IMR-90 (cell line): ENCODE results near the gene RAPGEF1. TPM values are rescaled to one million over a fixed set of nuclear protein-coding genes. Genes with fewer than 3 reads are reported as not detected.

Experiments used
- ATAC-seq: fragments of 200-7000 bp; cut with Tn5 transposase; 2 replicates; pipeline ENCODE4 v1.9.1; 2020; ENCODE audit warnings: low read depth, mild to moderate bottlenecking, moderate library complexity
- BruUV-seq: library from RNA; stranded (reverse); fragments of 400-500 nt; replicated peaks from 2 replicates; lab custom pipeline; 2021; lab: Mats Ljungman, UMichigan
- CTCF ChIA-PET: fragments of 300-600 bp; formaldehyde crosslinking; extraction: SDS; loops from one replicate; lab custom pipeline; 2021; ENCODE audit warnings: antibody characterized with exemption; lab: Yijun Ruan, JAX
- POLR2A ChIA-PET: fragments of 300-600 bp; sonication (Branson Sonifier 250); formaldehyde crosslinking; loops from one replicate; lab custom pipeline; 2022; ENCODE audit warnings: antibody characterized with exemption; ENCODE audit not compliant: unreplicated experiment; lab: Charles Lee
- DNase-seq: peaks from one replicate; pipeline ENCODE4 v3.0.0; 2013
- H2AFZ ChIP-seq: replicated peaks from 2 replicates; pipeline ENCODE3; 2013; ENCODE audit warnings: low read length, mild to moderate bottlenecking; ENCODE audit not compliant: poor library complexity
- H2AK5ac ChIP-seq: 2 replicates; pipeline ENCODE4 v1.6.1; 2013; ENCODE audit warnings: low read depth, low read length, inconsistent platforms
- H2AK9ac ChIP-seq: replicated peaks from 2 replicates; pipeline ENCODE3; 2013; ENCODE audit warnings: mild to moderate bottlenecking, low read depth, low read length, moderate library complexity; ENCODE audit not compliant: poor library complexity
- H2BK120ac ChIP-seq: 2 replicates; pipeline ENCODE4 v1.6.1; 2013; ENCODE audit warnings: low read depth, low read length, inconsistent platforms
- H2BK15ac ChIP-seq: 3 replicates; pipeline ENCODE4 v1.6.1; 2013; ENCODE audit warnings: low read depth, low read length, inconsistent platforms
- H2BK20ac ChIP-seq: 2 replicates; pipeline ENCODE4 v1.6.1; 2013; ENCODE audit warnings: low read depth, mild to moderate bottlenecking, inconsistent platforms, low read length, moderate library complexity
- H2BK5ac ChIP-seq: 2 replicates; pipeline ENCODE4 v1.6.1; 2013; ENCODE audit warnings: mild to moderate bottlenecking, low read depth, low read length, inconsistent platforms; ENCODE audit not compliant: poor library complexity, severe bottlenecking
- H3K14ac ChIP-seq: replicated peaks from 2 replicates; pipeline ENCODE4 v1.6.1; 2013; ENCODE audit warnings: low read depth, low read length, inconsistent platforms
- H3K18ac ChIP-seq: 2 replicates; pipeline ENCODE4 v1.6.1; 2013; ENCODE audit warnings: low read depth, low read length, control low read depth
- H3K23ac ChIP-seq: 2 replicates; pipeline ENCODE4 v1.6.1; 2013; ENCODE audit warnings: low read depth, low read length, inconsistent platforms
- H3K27ac ChIP-seq: 2 replicates; pipeline ENCODE4 v1.5.1; 2013; ENCODE audit warnings: mild to moderate bottlenecking, control low read depth, low read length; ENCODE audit not compliant: insufficient read depth
- H3K27me3 ChIP-seq: 2 replicates; pipeline ENCODE4 v1.6.1; 2013; ENCODE audit warnings: low read length; ENCODE audit not compliant: control insufficient read depth, insufficient read depth
- H3K36me3 ChIP-seq: 2 replicates; pipeline ENCODE4 v1.6.1; 2013; ENCODE audit warnings: low read length, mixed read lengths; ENCODE audit not compliant: control insufficient read depth, insufficient read depth
- H3K4ac ChIP-seq: 2 replicates; pipeline ENCODE4 v1.6.1; 2013; ENCODE audit warnings: low read depth, low read length, inconsistent platforms
- H3K4me1 ChIP-seq: 2 replicates; pipeline ENCODE4 v1.6.1; 2013; ENCODE audit warnings: low read length, mixed read lengths; ENCODE audit not compliant: control insufficient read depth, insufficient read depth
- H3K4me2 ChIP-seq: 2 replicates; pipeline ENCODE4 v1.6.1; 2013; ENCODE audit warnings: low read depth, mild to moderate bottlenecking, control low read depth, low read length, moderate library complexity
- H3K4me3 ChIP-seq: 2 replicates; pipeline ENCODE4 v1.5.1; 2013; ENCODE audit warnings: low read depth, mild to moderate bottlenecking, control low read depth, low read length, moderate library complexity; ENCODE audit not compliant: insufficient read depth
- H3K56ac ChIP-seq: 2 replicates; pipeline ENCODE4 v1.6.1; 2013; ENCODE audit warnings: low read length, inconsistent platforms; ENCODE audit not compliant: insufficient read depth; ENCODE audit errors: extremely low read depth
- H3K79me1 ChIP-seq, 2 experiments: 2 replicates each; pipeline ENCODE4 v1.6.1; 2013; ENCODE audit warnings: low read length in 2 of 2, inconsistent platforms in 1 of 2, low read depth in 1 of 2
- H3K9ac ChIP-seq: 2 replicates; pipeline ENCODE4 v1.6.1; 2013; ENCODE audit warnings: low read depth, low read length, control low read depth
- H3K9me1 ChIP-seq: 2 replicates; pipeline ENCODE4 v1.6.1; 2013; ENCODE audit warnings: low read length, inconsistent platforms; ENCODE audit not compliant: insufficient read depth
- H3K9me3 ChIP-seq: 2 replicates; pipeline ENCODE4 v1.6.1; 2013; ENCODE audit warnings: low read length; ENCODE audit not compliant: control insufficient read depth, insufficient read depth
- H4K20me1 ChIP-seq: 2 replicates; pipeline ENCODE4 v1.6.1; 2013; ENCODE audit warnings: low read length, inconsistent platforms; ENCODE audit not compliant: insufficient read depth
- H4K5ac ChIP-seq: 2 replicates; pipeline ENCODE4 v1.6.1; 2013; ENCODE audit warnings: mild to moderate bottlenecking, low read depth, low read length, control low read depth
- H4K8ac ChIP-seq, 2 experiments: 2 replicates each; pipeline ENCODE4 v1.6.1; 2013; ENCODE audit warnings: low read depth in 2 of 2, low read length in 2 of 2, control low read depth in 1 of 2, inconsistent platforms in 1 of 2
- H4K91ac ChIP-seq: 2 replicates; pipeline ENCODE4 v1.6.1; 2013; ENCODE audit warnings: low read depth, low read length, inconsistent platforms; ENCODE audit not compliant: insufficient read depth
- MAFK ChIP-seq: IDR thresholded peaks from 2 replicates; pipeline ENCODE4 v1.6.1; 2012; ENCODE audit warnings: low read depth, low read length, improper control_type of control experiment
- RFX5 ChIP-seq: IDR thresholded peaks from 2 replicates; pipeline ENCODE4 v1.8.0; 2012; ENCODE audit warnings: low read depth, mild to moderate bottlenecking, low read length, moderate library complexity
- WGBS, 2 experiments: methylation state at CpG; one replicate each; pipeline versions ENCODE4 v1.1.5 to v1.1.7; 2013; ENCODE audit warnings: missing lambda C conversion rate in 2 of 2; ENCODE audit not compliant: insufficient read length in 1 of 2; ENCODE audit errors: extremely low coverage in 2 of 2; 5-methylcytosine and 5-hydroxymethylcytosine counted together
- dilution Hi-C: fragments of 300-500 bp; cut with HindIII; formaldehyde crosslinking; loops from one replicate; pipeline ENCODE4 v1.14.3; 2018; ENCODE audit warnings: low sequenced_read_pairs; ENCODE audit not compliant: unreplicated experiment
- in situ Hi-C: fragments of 300-500 bp; cut with MboI; formaldehyde crosslinking; loops from 3 replicates; pipeline ENCODE4 v1.14.3; 2019; ENCODE audit warnings: low sequenced_read_pairs, inconsistent platforms, mixed read lengths
- intact Hi-C: fragments of 100-400 bp; cut with micrococcal nuclease; formaldehyde crosslinking; loops from 2 replicates; pipeline ENCODE4 v1.10.0; 2022
- polyA plus RNA-seq, 3 experiments: library from polyadenylated mRNA; depleted of rRNA; stranded (reverse); fragments of >200 nt; gene quantifications; 2 replicates each; pipeline ENCODE4 v1.2.3, GENCODE V29; 2012; ENCODE audit warnings: low replicate concordance in 1 of 3
- total RNA-seq: library from RNA; depleted of rRNA; stranded (reverse); fragments of >200 nt; gene quantifications from 2 replicates; pipeline ENCODE4 v1.2.3, GENCODE V29; 2012

RAPGEF1 gene
- total and polyA plus RNA-seq, 2 of the 4 experiments (the other 2 are of a cell fraction): 13.1 to 22.3 TPM

- BruUV-seq: no TSS peak
- in situ Hi-C loops: no loop called here
- Histone ChIP-seq H3K36me3 (no peaks in the 10 kb centered on the region), H3K4me1 (peaks cover 28% of the 10 kb centered on the region), H3K9me1 (peaks cover 34% of the 10 kb centered on the region), H3K27ac (peak overlapping the region; percentile 83), H4K8ac (peak overlapping the region; percentile 39 to 65; a peak in 2 of 4 replicates), H2AK9ac (peak overlapping the region; percentile 44), H3K56ac (peak overlapping the region; percentile 63; the same call in 1 of the 2 replicates), H3K9me3 (no peaks in the 10 kb centered on the region), H3K4me2 (peak overlapping the region; percentile 53), H4K91ac (peak overlapping the region; percentile 80), H3K14ac (peak overlapping the region; percentile 87), H3K27me3 (no peaks in the 10 kb centered on the region), H2BK5ac (peak overlapping the region; percentile 69), H3K4me3 (no peak overlapping the region), H3K4ac (peak overlapping the region; percentile 98), H2AFZ (no peak overlapping the region), H2BK120ac (peak overlapping the region; percentile 84), H2AK5ac (peak overlapping the region; percentile 99), H3K18ac (peak overlapping the region; percentile 33), H3K9ac (no peak overlapping the region), H2BK15ac (peak overlapping the region; percentile 99; the same call in 2 of the 3 replicates), H3K23ac (peak overlapping the region; percentile 88), H4K5ac (peak overlapping the region; percentile 14), H2BK20ac (peak overlapping the region; percentile 98), H3K79me1 (peaks cover 32 to 82% of the 10 kb centered on the region in 2 experiments), H4K20me1 (peaks cover 57% of the 10 kb centered on the region)
- DNase-seq: no peak
- dilution Hi-C loops: no loop called here
- TF ChIP-seq RFX5 (no peak), MAFK (peak; percentile 80)
- POLR2A ChIA-PET: no interaction called here
- intact Hi-C loops: loop anchor here (5.0 kb wide), 1 partner anchor 56 kb away; no protein-coding TSS in a partner anchor
- CTCF ChIA-PET: interaction anchor here (1.0 kb wide), 1 partner anchor 67 kb away, joined by 3 read pairs; no protein-coding TSS in a partner anchor
- 54% methylated on average over 2 of the region's 6 CpGs; no CpG with 5 or more reads in 1 of the 2 experiments for WGBS, 2 experiments
- no peak for ATAC-seq
Observed at GRCh38 chr9:131676431-131676972, 63.4 kb downstream of the RAPGEF1 start.
